Fibroblast of lung (primary cell): ENCODE measurements around the gene CD248. TPM values are rescaled to one million over a fixed set of nuclear protein-coding genes. Genes with fewer than 3 reads are reported as not detected.

Experiments
- DNase-seq, 2 donors: peaks; one replicate each; pipeline versions ENCODE4 v3.0.0 to v3.0.0-alpha.2; 2010; ENCODE audit warnings: low read depth in 2 of 2
- H2AFZ ChIP-seq: 2 replicates; pipeline ENCODE4 v1.5.1; 2012; ENCODE audit warnings: low read length, control low read depth, inconsistent platforms
- H3K27ac ChIP-seq: 2 replicates; pipeline ENCODE4 v1.5.1; 2011; ENCODE audit warnings: low read length, control low read depth; ENCODE audit not compliant: insufficient read depth
- H3K27me3 ChIP-seq: 2 replicates; pipeline ENCODE4 v1.5.1; 2011; ENCODE audit warnings: mild to moderate bottlenecking, low read length; ENCODE audit not compliant: control insufficient read depth, insufficient read depth
- H3K36me3 ChIP-seq: 2 replicates; pipeline ENCODE4 v1.5.1; 2011; ENCODE audit warnings: low read length; ENCODE audit not compliant: control insufficient read depth, insufficient read depth
- H3K4me1 ChIP-seq: 2 replicates; pipeline ENCODE4 v1.5.1; 2011; ENCODE audit warnings: low read length; ENCODE audit not compliant: control insufficient read depth, insufficient read depth; ENCODE audit errors: extremely low read depth
- H3K4me2 ChIP-seq: 2 replicates; pipeline ENCODE4 v1.5.1; 2011; ENCODE audit warnings: low read length, control low read depth; ENCODE audit not compliant: insufficient read depth; ENCODE audit errors: extremely low read depth
- H3K4me3 ChIP-seq, 4 experiments: fragments of 200-600 bp in 1 of 4; sonication (generic) in 1 of 4; replicated peaks in 1 of 4; 2 replicates each; pipeline ENCODE4 v1.5.1; 2011 to 2016; ENCODE audit warnings: low read length in 4 of 4, low read depth in 3 of 4, mild to moderate bottlenecking in 3 of 4, control low read depth in 2 of 4, inconsistent platforms in 1 of 4, mixed read lengths in 1 of 4; ENCODE audit not compliant: insufficient read depth in 1 of 4; ENCODE audit errors: control extremely low read depth in 1 of 4
- H3K79me2 ChIP-seq: 2 replicates; pipeline ENCODE4 v1.5.1; 2012; ENCODE audit warnings: mild to moderate bottlenecking, low read length, inconsistent platforms; ENCODE audit not compliant: control insufficient read depth, insufficient read depth
- H3K9ac ChIP-seq: 2 replicates; pipeline ENCODE4 v1.5.1; 2011; ENCODE audit warnings: mild to moderate bottlenecking, low read length, control low read depth; ENCODE audit not compliant: insufficient read depth
- H3K9me3 ChIP-seq: 2 replicates; pipeline ENCODE4 v1.5.1; 2012; ENCODE audit warnings: low read depth, low read length; ENCODE audit not compliant: control insufficient read depth, insufficient read depth
- H4K20me1 ChIP-seq: 2 replicates; pipeline ENCODE4 v1.5.1; 2011; ENCODE audit warnings: low read length; ENCODE audit not compliant: control insufficient read depth, insufficient read depth; ENCODE audit errors: extremely low read depth
- EZH2 ChIP-seq: IDR thresholded peaks from 2 replicates; pipeline ENCODE4 v1.5.1; 2012; ENCODE audit warnings: low read length, control low read depth, mild to moderate bottlenecking; ENCODE audit errors: missing control alignments
- polyA plus RNA-seq, 2 donors: library from polyadenylated mRNA; depleted of rRNA in 1 of 2; stranded (reverse) in 1 of 2; unstranded in 1 of 2; fragments of >200 nt; gene quantifications; 2 replicates each; pipeline ENCODE4 v1.2.1, GENCODE V29; 2011 to 2012; ENCODE audit warnings: missing spikeins in 1 of 2
- total RNA-seq: library from RNA; depleted of rRNA; stranded (reverse); fragments of >200 nt; gene quantifications from 2 replicates; pipeline ENCODE4 v1.2.1, GENCODE V29; 2014
- TF ChIP-seq, protein P1 (sequence below), 2 donors: IDR thresholded peaks in 1 of 2; conservative IDR thresholded peaks in 1 of 2; 1 replicate in 1 of 2; 2 replicates in 1 of 2; pipeline ENCODE4 v1.5.1; 2011 to 2012; ENCODE audit warnings: low read length in 2 of 2, control low read depth in 1 of 2, inconsistent platforms in 1 of 2, low read depth in 1 of 2, mild to moderate bottlenecking in 1 of 2

Gene CD248
- total and polyA plus RNA-seq, 2 donors (not counting 1 experiment from before 2014, with no cell fraction given) = 95.6 to 132 TPM

DNA sequence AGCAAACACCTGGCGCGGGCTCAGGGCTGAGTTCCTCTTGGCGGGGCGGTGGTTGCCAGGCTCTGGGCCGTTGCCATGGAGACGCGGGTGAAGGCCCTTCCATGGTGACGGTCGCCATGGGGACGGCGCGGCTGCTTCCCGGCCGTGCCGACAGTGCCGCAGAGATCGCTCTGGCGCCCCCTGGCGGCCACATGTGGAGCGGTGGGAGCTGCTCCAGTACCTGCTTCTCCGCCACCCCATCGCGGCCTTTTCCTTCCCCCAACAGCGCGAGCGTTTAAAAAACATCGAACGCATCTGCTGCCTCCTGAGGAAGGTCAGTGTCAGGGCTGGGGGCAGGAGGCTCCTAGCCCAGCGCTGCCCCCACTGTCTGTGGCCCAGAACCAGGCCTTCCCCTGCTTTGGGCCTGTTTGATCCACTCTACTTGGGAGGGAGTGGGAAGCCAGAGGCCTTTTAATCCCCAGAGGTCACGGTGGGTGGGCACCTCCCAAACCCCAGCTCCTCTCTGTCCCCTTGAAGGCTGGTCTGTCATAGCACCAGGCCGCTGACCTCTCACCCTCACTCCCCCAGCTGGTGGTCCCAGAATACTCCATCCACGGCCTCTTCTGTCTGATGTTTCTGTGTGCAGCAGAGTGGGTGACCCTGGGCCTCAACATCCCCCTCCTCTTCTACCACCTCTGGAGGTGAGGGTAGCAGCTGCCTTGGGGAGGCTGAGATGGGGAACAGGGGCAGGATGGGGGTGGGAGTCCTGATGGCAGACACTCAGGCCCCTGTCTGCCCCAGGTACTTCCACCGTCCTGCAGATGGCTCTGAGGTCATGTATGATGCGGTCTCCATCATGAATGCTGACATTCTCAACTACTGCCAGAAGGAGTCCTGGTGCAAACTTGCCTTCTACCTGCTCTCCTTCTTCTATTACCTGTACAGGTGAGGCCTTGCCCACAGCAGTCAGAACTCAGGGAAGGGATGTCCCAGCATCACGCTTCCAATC lies 34.1 kb downstream of the CD248 start:
- Histone ChIP-seq H3K9me3 (no peaks in the 10 kb centered on the region), H3K79me2 (peaks cover 16% of the 10 kb centered on the region), H2AFZ (no peak overlapping the region), H4K20me1 (peaks cover 1% of the 10 kb centered on the region), H3K27me3 (no peaks in the 10 kb centered on the region), H3K9ac (no peak overlapping the region), H3K27ac (peak overlapping the region; percentile 32), H3K4me1 (peaks cover 4% of the 10 kb centered on the region), H3K4me2 (no peak overlapping the region), H3K4me3 (no peak overlapping the region), H3K36me3 (peaks cover 13% of the 10 kb centered on the region)
- peak; percentile 94 for DNase-seq
- TF ChIP-seq, protein P1, sequence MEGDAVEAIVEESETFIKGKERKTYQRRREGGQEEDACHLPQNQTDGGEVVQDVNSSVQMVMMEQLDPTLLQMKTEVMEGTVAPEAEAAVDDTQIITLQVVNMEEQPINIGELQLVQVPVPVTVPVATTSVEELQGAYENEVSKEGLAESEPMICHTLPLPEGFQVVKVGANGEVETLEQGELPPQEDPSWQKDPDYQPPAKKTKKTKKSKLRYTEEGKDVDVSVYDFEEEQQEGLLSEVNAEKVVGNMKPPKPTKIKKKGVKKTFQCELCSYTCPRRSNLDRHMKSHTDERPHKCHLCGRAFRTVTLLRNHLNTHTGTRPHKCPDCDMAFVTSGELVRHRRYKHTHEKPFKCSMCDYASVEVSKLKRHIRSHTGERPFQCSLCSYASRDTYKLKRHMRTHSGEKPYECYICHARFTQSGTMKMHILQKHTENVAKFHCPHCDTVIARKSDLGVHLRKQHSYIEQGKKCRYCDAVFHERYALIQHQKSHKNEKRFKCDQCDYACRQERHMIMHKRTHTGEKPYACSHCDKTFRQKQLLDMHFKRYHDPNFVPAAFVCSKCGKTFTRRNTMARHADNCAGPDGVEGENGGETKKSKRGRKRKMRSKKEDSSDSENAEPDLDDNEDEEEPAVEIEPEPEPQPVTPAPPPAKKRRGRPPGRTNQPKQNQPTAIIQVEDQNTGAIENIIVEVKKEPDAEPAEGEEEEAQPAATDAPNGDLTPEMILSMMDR (conservative IDR thresholded peaks at IDR 0.05 in 1 of 2, IDR thresholded peaks at IDR 0.05 in 1 of 2; ENCODE audit: low read depth in 1 of 2, low read length in 2 of 2) = peak; percentile 75 to 85
- no peak for TF ChIP-seq EZH2

DNA sequence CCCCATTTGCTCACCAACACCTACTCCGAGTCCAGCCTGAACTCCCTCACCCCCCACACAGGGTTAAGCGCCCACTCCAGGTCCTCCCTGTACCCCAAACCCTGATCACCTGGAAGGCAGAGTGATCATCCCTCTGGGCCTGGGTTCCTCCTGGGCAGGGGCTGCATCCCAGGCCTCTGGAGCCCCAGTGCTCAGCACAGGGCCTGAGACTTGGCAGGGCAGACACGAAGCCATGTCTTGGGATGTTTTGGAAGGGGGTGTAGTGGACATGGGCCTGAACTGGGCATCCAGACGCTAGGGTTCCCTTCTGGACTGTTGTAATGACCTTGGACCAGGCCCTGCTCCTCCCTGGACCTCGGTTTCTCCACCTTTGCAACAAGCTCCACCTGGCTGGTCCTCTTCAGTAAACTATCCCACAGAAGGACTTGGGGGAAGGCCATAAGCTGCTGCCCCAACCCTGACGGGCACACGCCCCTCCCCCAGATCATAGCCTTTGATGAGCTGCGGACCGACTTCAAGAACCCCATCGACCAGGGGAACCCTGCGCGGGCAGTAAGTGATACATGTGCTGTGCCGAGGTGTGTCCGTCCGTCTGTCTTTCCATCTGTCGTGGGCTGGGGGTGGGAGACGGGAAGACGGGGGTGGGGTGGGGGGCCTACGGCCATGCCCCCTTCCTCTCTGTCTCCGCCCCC lies 34.9 kb downstream of the CD248 start:
- Histone ChIP-seq H3K4me1 (peaks cover 2% of the 10 kb centered on the region), H3K9me3 (no peaks in the 10 kb centered on the region), H4K20me1 (peaks cover 1% of the 10 kb centered on the region), H3K4me2 (no peak overlapping the region), H3K27ac (peak overlapping the region; percentile 8), H3K36me3 (peaks cover 13% of the 10 kb centered on the region), H2AFZ (no peak overlapping the region), H3K79me2 (peaks cover 9% of the 10 kb centered on the region), H3K9ac (no peak overlapping the region), H3K27me3 (no peaks in the 10 kb centered on the region), H3K4me3 (no peak overlapping the region)
- TF ChIP-seq, protein P1 (conservative IDR thresholded peaks at IDR 0.05 in 1 of 2, IDR thresholded peaks at IDR 0.05 in 1 of 2; ENCODE audit: low read depth in 1 of 2, low read length in 2 of 2) = no peak
- no peak for TF ChIP-seq EZH2
- DNase-seq = no peak

DNA sequence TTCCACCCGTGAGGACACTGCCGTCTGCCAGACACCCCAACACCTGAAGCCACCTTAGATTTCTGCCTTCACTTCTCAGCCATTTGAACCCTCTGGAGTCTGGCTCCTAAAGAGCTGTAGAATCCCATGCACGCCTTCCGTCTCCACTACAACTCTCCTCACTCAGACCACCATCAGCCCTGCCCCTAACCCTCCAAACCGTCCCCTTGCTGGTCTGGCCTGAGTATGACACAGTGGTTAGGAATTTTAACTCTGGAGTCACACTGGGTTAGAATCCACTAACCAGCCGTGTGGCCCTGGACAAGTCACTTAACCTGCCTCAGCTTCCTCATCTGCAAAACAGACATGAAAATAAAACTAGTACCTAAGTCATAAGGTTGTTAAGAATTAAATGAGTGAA lies 35.8 kb downstream of the CD248 start:
- Histone ChIP-seq H3K79me2 (peaks cover 5% of the 10 kb centered on the region), H3K9ac (no peak overlapping the region), H4K20me1 (peaks cover 1% of the 10 kb centered on the region), H3K27ac (no peak overlapping the region), H3K4me3 (no peak overlapping the region), H3K36me3 (peaks cover 15% of the 10 kb centered on the region), H3K27me3 (no peaks in the 10 kb centered on the region), H3K4me1 (peaks cover 2% of the 10 kb centered on the region), H3K9me3 (no peaks in the 10 kb centered on the region), H3K4me2 (no peak overlapping the region), H2AFZ (no peak overlapping the region)
- TF ChIP-seq, protein P1 (conservative IDR thresholded peaks at IDR 0.05 in 1 of 2, IDR thresholded peaks at IDR 0.05 in 1 of 2; ENCODE audit: low read depth in 1 of 2, low read length in 2 of 2) = no peak
- TF ChIP-seq EZH2 = no peak
- DNase-seq = peak in 1 of 2 donors; percentile 31
